Measurements from ENCODE around the gene NUDT16L1.

- TF ChIP-seq GABPA (IDR thresholded peaks at IDR 0.05; ENCODE audit: low read depth) (no peak), CTCF (IDR thresholded peaks at IDR 0.05; ENCODE audit: insufficient read depth, low read length) (no peak), POLR2AphosphoS5 (IDR thresholded peaks at IDR 0.05; ENCODE audit: low read depth) (no peak), REST (IDR thresholded peaks at IDR 0.05; ENCODE audit: insufficient replicate concordance, low read depth) (no peak), SPI1 (IDR thresholded peaks at IDR 0.05; ENCODE audit: borderline replicate concordance, low read depth) (no peak)
Measured at GRCh38 chr16:4706871-4707270, 13.5 kb downstream of the NUDT16L1 start.
